Gastrocnemius medialis (tissue), 4 donors: ENCODE results near the gene TMEM125.

Experiments
- POLR2A ChIP-seq, 2 donors: fragments of 450-650 bp; IDR thresholded peaks; one replicate each; pipeline ENCODE4 v1.6.1; 2017; ENCODE audit warnings: antibody characterized with exemption in 2 of 2, mild to moderate bottlenecking in 2 of 2, moderate library complexity in 2 of 2
- TF ChIP-seq, protein P1 (sequence below), 5 experiments: fragments of 450-650 bp in 3 of 5; fragments of 200-600 bp in 2 of 5; sonication (generic) in 2 of 5; IDR thresholded peaks in 4 of 5; conservative IDR thresholded peaks in 1 of 5; 1 replicate in 4 of 5; 2 replicates in 1 of 5; pipeline ENCODE4 v1.5.1; 2016 to 2019; ENCODE audit warnings: antibody characterized with exemption in 5 of 5, mild to moderate bottlenecking in 3 of 5, moderate library complexity in 3 of 5

DNA sequence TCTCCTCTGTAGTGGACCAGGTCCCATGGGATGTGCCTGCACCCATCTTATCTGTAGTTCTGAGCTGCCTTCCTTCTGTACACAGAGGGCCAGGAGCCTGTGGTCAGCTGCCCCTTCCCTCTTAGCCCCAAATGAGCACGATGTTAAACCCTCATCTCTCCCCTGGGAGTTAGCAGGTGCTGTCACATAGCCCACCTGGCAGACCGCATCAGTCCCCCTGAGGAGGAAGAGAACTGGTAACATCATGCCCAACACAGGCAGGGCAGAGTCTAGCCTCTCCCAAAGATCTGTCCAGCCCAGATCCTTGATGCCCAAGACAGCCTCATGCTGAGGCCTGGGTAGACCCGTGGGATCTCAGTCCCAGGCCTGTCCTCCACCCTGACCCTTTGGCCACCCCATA is 35.7 kb downstream of the TMEM125 start:
- TF ChIP-seq POLR2A (IDR thresholded peaks at IDR 0.05) = no peak
- TF ChIP-seq, protein P1, sequence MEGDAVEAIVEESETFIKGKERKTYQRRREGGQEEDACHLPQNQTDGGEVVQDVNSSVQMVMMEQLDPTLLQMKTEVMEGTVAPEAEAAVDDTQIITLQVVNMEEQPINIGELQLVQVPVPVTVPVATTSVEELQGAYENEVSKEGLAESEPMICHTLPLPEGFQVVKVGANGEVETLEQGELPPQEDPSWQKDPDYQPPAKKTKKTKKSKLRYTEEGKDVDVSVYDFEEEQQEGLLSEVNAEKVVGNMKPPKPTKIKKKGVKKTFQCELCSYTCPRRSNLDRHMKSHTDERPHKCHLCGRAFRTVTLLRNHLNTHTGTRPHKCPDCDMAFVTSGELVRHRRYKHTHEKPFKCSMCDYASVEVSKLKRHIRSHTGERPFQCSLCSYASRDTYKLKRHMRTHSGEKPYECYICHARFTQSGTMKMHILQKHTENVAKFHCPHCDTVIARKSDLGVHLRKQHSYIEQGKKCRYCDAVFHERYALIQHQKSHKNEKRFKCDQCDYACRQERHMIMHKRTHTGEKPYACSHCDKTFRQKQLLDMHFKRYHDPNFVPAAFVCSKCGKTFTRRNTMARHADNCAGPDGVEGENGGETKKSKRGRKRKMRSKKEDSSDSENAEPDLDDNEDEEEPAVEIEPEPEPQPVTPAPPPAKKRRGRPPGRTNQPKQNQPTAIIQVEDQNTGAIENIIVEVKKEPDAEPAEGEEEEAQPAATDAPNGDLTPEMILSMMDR (IDR thresholded peaks at IDR 0.05 in 4 of 5, conservative IDR thresholded peaks at IDR 0.05 in 1 of 5) = no peak
